CMK (cell line): ENCODE measurements around the gene OTOF.

ENCODE experiments used
- DNase-seq: peaks from one replicate; pipeline ENCODE4 v3.0.0-alpha.2; 2010; ENCODE audit warnings: low read depth

OTOF gene

GRCh38 chr2:26500406-26500805, 22.5 kb upstream of the OTOF start:
- no peak for DNase-seq

GRCh38 chr2:26495705-26496297, 17.9 kb upstream of the OTOF start:
- no peak for DNase-seq

- DNase-seq = no peak
These were observed 17.0 kb upstream of the OTOF start for GRCh38 chr2:26494891-26495290.

GRCh38 chr2:26494199-26494598, 16.3 kb upstream of the OTOF start:
- no peak for DNase-seq

- DNase-seq = no peak
These were observed 15.6 kb upstream of the OTOF start for GRCh38 chr2:26493566-26493965.

GRCh38 chr2:26492749-26493515, 15.0 kb upstream of the OTOF start:
- peak; percentile 81 for DNase-seq

- DNase-seq = no peak
These were observed 13.7 kb upstream of the OTOF start for GRCh38 chr2:26491563-26492167.

GRCh38 chr2:26489213-26489850, 11.4 kb upstream of the OTOF start:
- no peak for DNase-seq

- no peak for DNase-seq
These were observed 10.7 kb upstream of the OTOF start for GRCh38 chr2:26488463-26489212.

- no peak for DNase-seq
These were observed 9.3 kb upstream of the OTOF start for GRCh38 chr2:26487192-26487591.

GRCh38 chr2:26486789-26487188, 8.9 kb upstream of the OTOF start:
- no peak for DNase-seq

GRCh38 chr2:26485725-26486418, 7.9 kb upstream of the OTOF start:
- DNase-seq = no peak

- no peak for DNase-seq
These were observed 7.2 kb upstream of the OTOF start for GRCh38 chr2:26485099-26485498.

- no peak for DNase-seq
These were observed 6.7 kb upstream of the OTOF start for GRCh38 chr2:26484579-26484978.

GRCh38 chr2:26483957-26484565, 6.1 kb upstream of the OTOF start:
- no peak for DNase-seq

GRCh38 chr2:26483516-26483915, 5.6 kb upstream of the OTOF start:
- no peak for DNase-seq

- DNase-seq = no peak
These were observed 5.1 kb upstream of the OTOF start for GRCh38 chr2:26483027-26483326.

- DNase-seq = no peak
These were observed 4.5 kb upstream of the OTOF start for GRCh38 chr2:26482211-26483026.

- no peak for DNase-seq
These were observed 3.8 kb upstream of the OTOF start for GRCh38 chr2:26481706-26482105.

- no peak for DNase-seq
These were observed 2.9 kb upstream of the OTOF start for GRCh38 chr2:26480566-26481423.
